ENCODE results near the gene NLRP5. TPM values are rescaled to one million over a fixed set of nuclear protein-coding genes. Genes with fewer than 3 reads are reported as not detected.
A peak's percentile ranks its signal among the peaks of the same experiment; 100 is the strongest.
"Not testable (repeated sequence)": the region's sequence is repeated elsewhere in the genome, so short reads cannot be mapped to it uniquely, and the experiment has no call there.

The NLRP5 gene
- total and polyA plus RNA-seq, 2 experiments from 2014 or later = not detected

GRCh38 chr19:56014765-56015164, 28.2 kb downstream of the NLRP5 start:
- no peaks in the 10 kb centered on the region for H3K79me2 ChIP-seq (ENCODE audit: insufficient read depth)
- 7 to 25% methylated on average over 1 of the region's 1 CpG for WGBS, 2 experiments (ENCODE audit: low coverage in 1 of 2, low lambda C conversion rate in 2 of 2, missing lambda C conversion rate in 2 of 2)
- H3K27ac ChIP-seq = no peak overlapping the region
- TF ChIP-seq EZH2 (IDR thresholded peaks at IDR 0.05; ENCODE audit: insufficient read depth, poor library complexity, severe bottlenecking) = no peak
- no peak for TF ChIP-seq EZH2phosphoT487 (IDR thresholded peaks at IDR 0.05; ENCODE audit: insufficient read depth, low read depth)
- no peaks in the 10 kb centered on the region for H3F3A ChIP-seq (ENCODE audit: insufficient read depth)
- no peak overlapping the region for H3K4me2 ChIP-seq (ENCODE audit: unreplicated experiment)
- no peaks in the 10 kb centered on the region for H3K9me3 ChIP-seq (ENCODE audit: low read depth)
- no peaks in the 10 kb centered on the region for H4K20me1 ChIP-seq (ENCODE audit: insufficient read depth)
- in situ Hi-C loops (cut with MboI) = no loop called here
- H3K36me3 ChIP-seq (ENCODE audit: low read depth) = no peaks in the 10 kb centered on the region
- H3K4me3 ChIP-seq = no peak overlapping the region
- no peaks in the 10 kb centered on the region for H3K4me1 ChIP-seq (ENCODE audit: insufficient read depth)
- no peak overlapping the region for H2AFZ ChIP-seq
- H3K9me2 ChIP-seq (ENCODE audit: insufficient read depth) = no peaks in the 10 kb centered on the region
- no peak for DNase-seq
- H3K27me3 ChIP-seq (replicated peaks; ENCODE audit: insufficient read depth) = no peaks in the 10 kb centered on the region
- H3K9ac ChIP-seq = no peak overlapping the region

GRCh38 chr19:56015756-56016155, 29.2 kb downstream of the NLRP5 start:
- no peak overlapping the region for H3K4me2 ChIP-seq (ENCODE audit: unreplicated experiment)
- H2AFZ ChIP-seq = no peak overlapping the region
- no peaks in the 10 kb centered on the region for H3K36me3 ChIP-seq (ENCODE audit: low read depth)
- H3K27ac ChIP-seq = no peak overlapping the region
- no peaks in the 10 kb centered on the region for H4K20me1 ChIP-seq (ENCODE audit: insufficient read depth)
- H3K4me3 ChIP-seq = no peak overlapping the region
- no peak for TF ChIP-seq EZH2phosphoT487 (IDR thresholded peaks at IDR 0.05; ENCODE audit: insufficient read depth, low read depth)
- no peaks in the 10 kb centered on the region for H3F3A ChIP-seq (ENCODE audit: insufficient read depth)
- H3K9ac ChIP-seq = no peak overlapping the region
- H3K9me3 ChIP-seq (ENCODE audit: low read depth) = no peaks in the 10 kb centered on the region
- H3K9me2 ChIP-seq (ENCODE audit: insufficient read depth) = no peaks in the 10 kb centered on the region
- in situ Hi-C loops (cut with MboI) = no loop called here
- no peaks in the 10 kb centered on the region for H3K4me1 ChIP-seq (ENCODE audit: insufficient read depth)
- 15 to 22% methylated on average over 5 of the region's 5 CpGs for WGBS, 2 experiments (ENCODE audit: low coverage in 1 of 2, low lambda C conversion rate in 2 of 2, missing lambda C conversion rate in 2 of 2)
- H3K27me3 ChIP-seq (replicated peaks; ENCODE audit: insufficient read depth) = no peaks in the 10 kb centered on the region
- DNase-seq = peak; percentile 14
- no peaks in the 10 kb centered on the region for H3K79me2 ChIP-seq (ENCODE audit: insufficient read depth)

- H3K4me1 ChIP-seq (ENCODE audit: insufficient read depth); H3K27me3 ChIP-seq (replicated peaks; ENCODE audit: insufficient read depth); H3K9me2 ChIP-seq (ENCODE audit: insufficient read depth); DNase-seq; H4K20me1 ChIP-seq (ENCODE audit: insufficient read depth); in situ Hi-C loops (cut with MboI); H3K9me3 ChIP-seq (ENCODE audit: low read depth); H3K36me3 ChIP-seq (ENCODE audit: low read depth); H3K27ac ChIP-seq; H3F3A ChIP-seq (ENCODE audit: insufficient read depth); H2AFZ ChIP-seq; H3K4me2 ChIP-seq (ENCODE audit: unreplicated experiment); H3K4me3 ChIP-seq; H3K79me2 ChIP-seq (ENCODE audit: insufficient read depth); H3K9ac ChIP-seq: not testable (repeated sequence)
- 9 to 17% methylated on average over 2 of the region's 2 CpGs for WGBS, 2 experiments (ENCODE audit: low coverage in 1 of 2, low lambda C conversion rate in 2 of 2, missing lambda C conversion rate in 2 of 2)
Measured at GRCh38 chr19:56019325-56019724, 32.8 kb downstream of the NLRP5 start.

- H3K4me3 ChIP-seq; DNase-seq; H3F3A ChIP-seq (ENCODE audit: insufficient read depth); H3K36me3 ChIP-seq (ENCODE audit: low read depth); H3K9me3 ChIP-seq (ENCODE audit: low read depth); in situ Hi-C loops (cut with MboI); H3K27me3 ChIP-seq (replicated peaks; ENCODE audit: insufficient read depth); H2AFZ ChIP-seq; H3K9me2 ChIP-seq (ENCODE audit: insufficient read depth); H4K20me1 ChIP-seq (ENCODE audit: insufficient read depth); H3K79me2 ChIP-seq (ENCODE audit: insufficient read depth); H3K27ac ChIP-seq; H3K4me2 ChIP-seq (ENCODE audit: unreplicated experiment); H3K9ac ChIP-seq; H3K4me1 ChIP-seq (ENCODE audit: insufficient read depth): not testable (repeated sequence)
- WGBS, 2 experiments (ENCODE audit: low coverage in 1 of 2, low lambda C conversion rate in 2 of 2, missing lambda C conversion rate in 2 of 2) = 14 to 22% methylated on average over 6 of the region's 7 CpGs
Measured at GRCh38 chr19:56020355-56020975, 33.9 kb downstream of the NLRP5 start.

GRCh38 chr19:56026769-56027168, 40.2 kb downstream of the NLRP5 start:
- Histone ChIP-seq H3K4me2 (ENCODE audit: unreplicated experiment) (no peak overlapping the region), H3K9me3 (ENCODE audit: low read depth) (no peaks in the 10 kb centered on the region), H3K36me3 (ENCODE audit: low read depth) (no peaks in the 10 kb centered on the region), H3K4me3 (no peak overlapping the region), H3F3A (ENCODE audit: insufficient read depth) (no peaks in the 10 kb centered on the region), H3K4me1 (ENCODE audit: insufficient read depth) (no peaks in the 10 kb centered on the region), H3K9me2 (ENCODE audit: insufficient read depth) (no peaks in the 10 kb centered on the region), H3K79me2 (ENCODE audit: insufficient read depth) (no peaks in the 10 kb centered on the region), H3K9ac (no peak overlapping the region), H2AFZ (no peak overlapping the region), H3K27me3 (replicated peaks; ENCODE audit: insufficient read depth) (no peaks in the 10 kb centered on the region), H3K27ac (no peak overlapping the region), H4K20me1 (ENCODE audit: insufficient read depth) (no peaks in the 10 kb centered on the region)
- in situ Hi-C loops (cut with MboI) = loop anchor here (25.0 kb wide), 1 partner anchor 611 kb away; the partner anchor contains the start of gene SMIM17
- DNase-seq = no peak
- WGBS, 2 experiments (ENCODE audit: low coverage in 1 of 2, low lambda C conversion rate in 2 of 2, missing lambda C conversion rate in 2 of 2) = 68 to 72% methylated on average over 15 of the region's 15 CpGs
- TF ChIP-seq EZH2phosphoT487 (IDR thresholded peaks at IDR 0.05; ENCODE audit: insufficient read depth, low read depth) = no peak
- TF ChIP-seq EZH2 (IDR thresholded peaks at IDR 0.05; ENCODE audit: insufficient read depth, poor library complexity, severe bottlenecking) = no peak

Measured in GM23248 (cell line).